HepG2 (cell line): ENCODE measurements around the gene UBL4B. TPM values are rescaled to one million over a fixed set of nuclear protein-coding genes. Genes with fewer than 3 reads are reported as not detected.

Source experiments
- ATAC-seq: fragments of 200-7000 bp; cut with Tn5 transposase; 3 replicates; pipeline ENCODE4 v1.9.1; 2020; ENCODE audit warnings: mild to moderate bottlenecking, moderate library complexity
- BruUV-seq: library from RNA; stranded (reverse); fragments of 400-500 nt; replicated peaks from 2 replicates; lab custom pipeline; 2021; lab: Mats Ljungman, UMichigan
- CTCF ChIA-PET: fragments of 300-600 bp; formaldehyde crosslinking; extraction: SDS; loops from one replicate; lab custom pipeline; 2021; ENCODE audit warnings: low total read pairs, inconsistent platforms, low intra/inter-chr PET ratio; lab: Yijun Ruan, JAX
- POLR2A ChIA-PET: fragments of 350-600 bp; sonication (Branson Sonifier 250); formaldehyde crosslinking; loops from one replicate; lab custom pipeline; 2020; ENCODE audit warnings: antibody characterized with exemption, inconsistent platforms; lab: Yijun Ruan, JAX
- DNase-seq: peaks from one replicate; pipeline ENCODE4 v3.0.0-alpha.2; 2015; ENCODE audit warnings: low spot score
- FAIRE-seq: peaks from 3 replicates; lab custom pipeline; 2011; peaks lifted over from hg19 to GRCh38; lab: Jason Lieb, UNC
- H2AFZ ChIP-seq: one replicate; pipeline ENCODE4 v1.6.1; 2011; ENCODE audit warnings: low read length, inconsistent platforms
- H3K27ac ChIP-seq: fragments of 300-600 bp; 3 replicates; pipeline ENCODE4 v1.8.0; 2011; ENCODE audit warnings: mixed run types, mild to moderate bottlenecking, mixed read lengths, low read length, inconsistent platforms; ENCODE audit not compliant: insufficient read depth; ENCODE audit errors: extremely low read length
- H3K27me3 ChIP-seq, 2 experiments: fragments of 200-600 bp in 1 of 2; 2 replicates in 1 of 2; 3 replicates in 1 of 2; pipeline versions ENCODE4 v1.6.0 to v1.8.0; 2011; ENCODE audit warnings: low read length in 2 of 2, mild to moderate bottlenecking in 2 of 2, moderate library complexity in 2 of 2, inconsistent platforms in 1 of 2; ENCODE audit not compliant: insufficient read depth in 2 of 2, control insufficient read depth in 1 of 2
- H3K36me3 ChIP-seq, 2 experiments: fragments of 200-600 bp in 1 of 2; replicated peaks in 1 of 2; 2 replicates in 1 of 2; 3 replicates in 1 of 2; pipeline versions ENCODE4 v1.5.1 to v1.8.0; 2011; ENCODE audit warnings: low read length in 2 of 2, inconsistent platforms in 1 of 2; ENCODE audit not compliant: insufficient read depth in 2 of 2, control insufficient read depth in 1 of 2
- H3K4me1 ChIP-seq: 2 replicates; pipeline ENCODE4 v1.5.1; 2012; ENCODE audit warnings: low read length, inconsistent platforms; ENCODE audit not compliant: insufficient read depth
- H3K4me2 ChIP-seq: 2 replicates; pipeline ENCODE4 v1.6.0; 2011; ENCODE audit warnings: low read depth, low read length, inconsistent platforms
- H3K4me3 ChIP-seq, 3 experiments: fragments of 200-600 bp in 1 of 3; sonication (generic), shearing (Covaris generic) in 1 of 3; replicated peaks in 1 of 3; 2 replicates each; pipeline ENCODE4 v1.5.1; 2011 to 2016; ENCODE audit warnings: low read length in 3 of 3, inconsistent platforms in 2 of 3, low read depth in 2 of 3, mild to moderate bottlenecking in 2 of 3, control low read depth in 1 of 3, mixed read lengths in 1 of 3; ENCODE audit not compliant: insufficient read depth in 1 of 3
- H3K79me2 ChIP-seq: one replicate; pipeline ENCODE4 v1.6.1; 2011; ENCODE audit warnings: low read length, inconsistent platforms; ENCODE audit not compliant: insufficient read depth
- H3K9ac ChIP-seq: 2 replicates; pipeline ENCODE4 v1.6.0; 2011; ENCODE audit warnings: mild to moderate bottlenecking, low read depth, low read length, inconsistent platforms; ENCODE audit not compliant: insufficient read depth
- H3K9me3 ChIP-seq: 2 replicates; pipeline ENCODE4 v1.5.1; 2012; ENCODE audit warnings: mild to moderate bottlenecking, low read length
- H4K20me1 ChIP-seq: 2 replicates; pipeline ENCODE4 v1.6.0; 2011; ENCODE audit warnings: inconsistent platforms, mild to moderate bottlenecking, low read length, moderate library complexity; ENCODE audit not compliant: insufficient read depth
- HOXA3 ChIP-seq: sonication (generic); formaldehyde crosslinking; IDR thresholded peaks from 2 replicates; pipeline ENCODE4 v1.5.0; 2020; ENCODE audit warnings: missing genetic modification reagents
- MEIS1 ChIP-seq: sonication (generic); formaldehyde crosslinking; IDR thresholded peaks from 2 replicates; pipeline ENCODE4 v1.9.0; 2021; ENCODE audit warnings: mild to moderate bottlenecking, missing genetic modification reagents, moderate library complexity, borderline replicate concordance
- SCMH1 ChIP-seq: sonication (generic); formaldehyde crosslinking; IDR thresholded peaks from 2 replicates; pipeline ENCODE4 v1.9.0; 2021; ENCODE audit warnings: missing genetic modification reagents, mild to moderate bottlenecking, borderline replicate concordance
- TGIF2 ChIP-seq: IDR thresholded peaks from 2 replicates; pipeline ENCODE4 v1.6.1; 2016; ENCODE audit warnings: control low read depth, missing compliant biosample characterization
- YY1 ChIP-seq: IDR thresholded peaks from 2 replicates; pipeline ENCODE4 v1.6.1; 2011; ENCODE audit warnings: low read length, low read depth, moderate library complexity, mild to moderate bottlenecking; ENCODE audit not compliant: insufficient read depth, insufficient replicate concordance
- ZBTB46 ChIP-seq: sonication (generic); formaldehyde crosslinking; IDR thresholded peaks from 2 replicates; pipeline ENCODE4 v1.4.0; 2020; ENCODE audit warnings: mild to moderate bottlenecking, missing genetic modification reagents, borderline replicate concordance
- ZFP41 ChIP-seq: sonication (generic); formaldehyde crosslinking; IDR thresholded peaks from 2 replicates; pipeline ENCODE4 v1.4.0; 2020; ENCODE audit warnings: mild to moderate bottlenecking, missing genetic modification reagents, borderline replicate concordance
- ZNF331 ChIP-seq: sonication (generic); formaldehyde crosslinking; IDR thresholded peaks from 2 replicates; pipeline ENCODE4 v1.4.0; 2020; ENCODE audit warnings: missing genetic modification reagents
- ZNF367 ChIP-seq: sonication (generic); formaldehyde crosslinking; IDR thresholded peaks from 2 replicates; pipeline ENCODE4 v1.4.0; 2020; ENCODE audit warnings: missing genetic modification reagents, borderline replicate concordance
- ZNF550 ChIP-seq: sonication (generic); formaldehyde crosslinking; IDR thresholded peaks from 2 replicates; pipeline ENCODE4 v1.4.0; 2020; ENCODE audit warnings: mild to moderate bottlenecking, missing genetic modification reagents, borderline replicate concordance
- WGBS: methylation state at CpG from one replicate; pipeline ENCODE4 v1.1.6; 2017; ENCODE audit warnings: low lambda C conversion rate; 5-methylcytosine and 5-hydroxymethylcytosine counted together
- in situ Hi-C: cut with HindIII; loops from 2 replicates; pipeline ENCODE4 v1.10.0; 2017; ENCODE audit warnings: low pct_unique_long_range_greater_than_20kb; ENCODE audit not compliant: extremely low pct_ligation_motif_present
- intact Hi-C: fragments of 100-400 bp; cut with micrococcal nuclease; formaldehyde crosslinking; loops from one replicate; pipeline ENCODE4 v1.10.0; 2022; ENCODE audit not compliant: unreplicated experiment
- polyA plus RNA-seq, 8 experiments: library from polyadenylated mRNA; depleted of rRNA in 3 of 8; stranded (reverse) in 7 of 8; unstranded in 1 of 8; fragments of >200 nt; fragmentation: Illumina TruSeq in 4 of 8; extraction: Trizol in 4 of 8; gene quantifications; 2 replicates each; pipeline versions ENCODE4 v1.2.1 to v1.2.3, GENCODE V29; 2011 to 2016; ENCODE audit warnings: low read depth in 4 of 8, missing spikeins in 1 of 8, mixed read lengths in 1 of 8; ENCODE audit not compliant: insufficient read depth in 1 of 8
- total RNA-seq, 5 experiments: library from RNA; depleted of rRNA; stranded (reverse); fragments of >200 nt; fragmentation: Illumina TruSeq; extraction: Trizol; gene quantifications; 2 replicates each; pipeline ENCODE4 v1.2.3, GENCODE V29; 2016; ENCODE audit warnings: low read depth in 1 of 5
- TF ChIP-seq, protein P1 (sequence below): sonication (generic); formaldehyde crosslinking; IDR thresholded peaks from 2 replicates; pipeline ENCODE4 v1.4.0; 2020; ENCODE audit warnings: mild to moderate bottlenecking, missing genetic modification reagents

Gene UBL4B
- total and polyA plus RNA-seq, 2 of the 13 experiments (the other 11 are each of a cell fraction or from before 2014, with no cell fraction given), result not detected

- Histone ChIP-seq H3K9ac (no peak overlapping the region), H3K4me3 (no peak overlapping the region), H2AFZ (no peak overlapping the region), H3K36me3 (no peaks in the 10 kb centered on the region), H4K20me1 (no peaks in the 10 kb centered on the region), H3K27me3 (peaks cover 6 to 39% of the 10 kb centered on the region in 2 experiments; a peak in 3 of 5 replicates), H3K9me3 (no peaks in the 10 kb centered on the region), H3K79me2 (no peaks in the 10 kb centered on the region), H3K27ac (no peak overlapping the region), H3K4me2 (no peak overlapping the region), H3K4me1 (no peaks in the 10 kb centered on the region)
- CTCF ChIA-PET, result no interaction called here
- BruUV-seq, result no TSS peak
- intact Hi-C loops (no loop called here), in situ Hi-C loops (no loop called here)
- TF ChIP-seq YY1 (no peak), SCMH1 (CRISPR knock-in tag) (no peak), ZNF331 (no peak), ZNF550 (no peak), HOXA3 (no peak), ZNF367 (CRISPR knock-in tag) (no peak), ZBTB46 (no peak), ZFP41 (no peak), MEIS1 (CRISPR knock-in tag) (no peak), TGIF2 (CRISPR knock-in tag) (no peak)
- TF ChIP-seq, protein P1, sequence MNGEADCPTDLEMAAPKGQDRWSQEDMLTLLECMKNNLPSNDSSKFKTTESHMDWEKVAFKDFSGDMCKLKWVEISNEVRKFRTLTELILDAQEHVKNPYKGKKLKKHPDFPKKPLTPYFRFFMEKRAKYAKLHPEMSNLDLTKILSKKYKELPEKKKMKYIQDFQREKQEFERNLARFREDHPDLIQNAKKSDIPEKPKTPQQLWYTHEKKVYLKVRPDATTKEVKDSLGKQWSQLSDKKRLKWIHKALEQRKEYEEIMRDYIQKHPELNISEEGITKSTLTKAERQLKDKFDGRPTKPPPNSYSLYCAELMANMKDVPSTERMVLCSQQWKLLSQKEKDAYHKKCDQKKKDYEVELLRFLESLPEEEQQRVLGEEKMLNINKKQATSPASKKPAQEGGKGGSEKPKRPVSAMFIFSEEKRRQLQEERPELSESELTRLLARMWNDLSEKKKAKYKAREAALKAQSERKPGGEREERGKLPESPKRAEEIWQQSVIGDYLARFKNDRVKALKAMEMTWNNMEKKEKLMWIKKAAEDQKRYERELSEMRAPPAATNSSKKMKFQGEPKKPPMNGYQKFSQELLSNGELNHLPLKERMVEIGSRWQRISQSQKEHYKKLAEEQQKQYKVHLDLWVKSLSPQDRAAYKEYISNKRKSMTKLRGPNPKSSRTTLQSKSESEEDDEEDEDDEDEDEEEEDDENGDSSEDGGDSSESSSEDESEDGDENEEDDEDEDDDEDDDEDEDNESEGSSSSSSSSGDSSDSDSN (CRISPR knock-in tag), result no peak
- FAIRE-seq, result no peak
- ATAC-seq, result no peak
- WGBS, result 10% methylated on average over 5 of the region's 5 CpGs
- DNase-seq, result no peak
- POLR2A ChIA-PET, result no interaction called here
Observed at GRCh38 chr1:110114784-110115183, 2.5 kb downstream of the UBL4B start.
